ENCODE data around the gene OPCML.

Gene OPCML

DNA sequence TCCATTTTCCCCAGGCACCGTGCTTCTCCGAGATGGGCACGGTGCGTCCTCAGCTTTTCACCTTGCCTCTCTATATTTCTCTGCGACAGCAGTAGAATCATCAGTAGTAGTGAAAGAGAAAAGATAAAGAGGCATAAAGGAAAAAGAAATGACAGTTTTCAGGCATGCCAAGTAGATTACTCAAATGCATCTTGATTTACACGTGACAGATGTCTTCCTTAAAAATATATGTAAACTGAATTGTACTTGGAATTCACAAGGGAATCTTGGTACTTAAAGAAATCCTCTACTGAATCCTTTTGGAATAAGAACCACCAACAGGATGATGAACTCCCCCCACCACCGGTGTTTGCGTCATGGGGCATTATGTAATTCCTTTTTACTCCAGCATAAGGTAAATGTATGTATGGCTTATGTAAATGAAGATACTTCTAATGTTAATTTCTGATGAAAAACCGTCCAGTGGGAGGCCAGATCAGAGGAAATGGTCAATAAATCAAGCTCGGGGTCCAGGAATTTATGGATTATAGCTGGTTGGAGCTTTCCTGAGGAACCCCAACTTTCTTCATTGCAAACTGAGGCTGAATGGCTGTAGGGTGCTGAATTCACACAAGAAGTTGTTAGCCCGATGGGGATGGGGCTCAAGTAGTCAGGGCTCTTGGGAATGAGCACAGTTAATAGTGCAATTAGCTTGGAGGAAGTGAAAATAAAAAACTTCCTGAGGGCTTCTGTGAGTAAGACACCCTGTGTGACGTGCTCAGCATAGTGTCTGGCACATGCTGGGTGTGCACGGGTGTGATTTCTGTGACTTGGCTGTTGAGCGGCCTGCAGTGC, 630.4 kb downstream of the OPCML start:
- DNase-seq, result no peak

DNA sequence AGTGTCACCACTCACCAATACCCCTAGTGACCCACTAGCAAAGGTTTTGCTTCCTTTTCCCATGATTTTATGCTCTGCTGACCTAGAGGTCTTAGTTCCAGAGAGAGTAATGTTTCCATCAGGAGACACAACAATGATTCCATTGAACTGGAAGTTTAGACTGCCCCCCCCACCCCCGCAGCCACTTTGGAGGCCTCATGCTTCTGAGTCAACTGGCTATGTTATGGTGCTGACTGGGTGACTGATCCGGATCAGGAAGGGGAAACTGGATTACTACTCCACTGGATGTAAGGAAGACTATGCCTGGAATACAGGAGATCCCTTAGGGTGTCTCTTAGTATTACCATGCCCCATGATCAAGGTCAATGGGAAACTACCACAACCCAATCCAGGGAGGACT, 633.6 kb downstream of the OPCML start:
- no peak for DNase-seq

DNA sequence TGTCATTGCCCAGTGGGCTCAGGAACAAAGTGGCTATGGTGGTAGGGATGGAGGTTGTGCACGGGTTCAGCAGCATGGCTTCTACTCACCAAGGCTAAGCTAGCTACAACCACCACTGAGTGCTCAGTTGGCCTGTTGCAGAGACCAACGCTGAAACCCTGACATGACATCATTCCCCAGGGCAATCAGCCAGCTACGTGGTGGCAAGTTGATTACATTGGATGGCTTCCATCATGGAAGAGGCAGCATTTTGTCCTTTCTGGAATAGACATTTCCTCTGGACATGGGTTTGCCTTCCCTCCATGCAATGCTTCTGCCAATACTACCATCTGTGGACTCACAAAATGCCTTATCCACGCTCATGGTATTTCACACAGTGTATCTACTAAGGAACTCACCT, 634.3 kb downstream of the OPCML start:
- DNase-seq, result no peak

DNA sequence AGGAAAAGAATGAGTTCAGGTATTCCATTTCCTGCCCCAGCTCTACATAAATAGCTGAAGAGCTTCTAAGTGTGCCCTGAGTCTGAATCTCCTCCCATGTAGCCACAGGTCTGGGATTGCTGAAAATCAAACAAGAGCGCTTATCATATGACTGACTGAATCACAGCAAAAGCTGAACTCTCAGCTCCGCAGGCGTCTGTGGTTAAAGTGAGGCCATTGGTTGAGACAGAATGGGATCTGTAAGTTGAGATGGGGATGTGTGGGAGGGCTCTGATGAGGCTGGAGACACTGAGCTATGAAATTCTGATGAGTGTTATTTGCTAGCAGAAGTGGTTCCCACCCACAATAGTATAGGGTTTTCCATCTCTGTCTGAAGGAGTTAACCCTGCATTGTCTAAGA, 637.0 kb downstream of the OPCML start:
- peak in 2 of 56 donors; percentile 19 to 34 for DNase-seq

DNA sequence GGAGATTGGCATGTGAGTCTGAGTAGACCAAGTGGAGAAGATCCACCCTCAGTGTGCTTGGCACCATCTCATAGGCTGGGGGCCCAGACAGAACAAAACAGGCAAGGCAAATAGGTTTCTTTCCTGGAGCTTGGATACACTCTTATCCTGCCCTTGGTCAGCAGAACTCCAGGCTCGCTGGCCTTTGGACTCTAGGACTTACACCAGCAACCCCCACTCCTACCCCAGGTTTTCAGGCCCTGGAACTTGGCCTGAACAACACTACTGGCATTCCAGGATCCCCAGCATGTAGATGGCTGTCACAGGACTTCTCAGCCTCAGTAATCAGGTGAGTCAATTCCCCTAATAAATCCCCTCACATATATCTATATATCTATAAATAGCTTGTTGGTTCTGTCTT, 637.7 kb downstream of the OPCML start:
- no peak for DNase-seq

DNA sequence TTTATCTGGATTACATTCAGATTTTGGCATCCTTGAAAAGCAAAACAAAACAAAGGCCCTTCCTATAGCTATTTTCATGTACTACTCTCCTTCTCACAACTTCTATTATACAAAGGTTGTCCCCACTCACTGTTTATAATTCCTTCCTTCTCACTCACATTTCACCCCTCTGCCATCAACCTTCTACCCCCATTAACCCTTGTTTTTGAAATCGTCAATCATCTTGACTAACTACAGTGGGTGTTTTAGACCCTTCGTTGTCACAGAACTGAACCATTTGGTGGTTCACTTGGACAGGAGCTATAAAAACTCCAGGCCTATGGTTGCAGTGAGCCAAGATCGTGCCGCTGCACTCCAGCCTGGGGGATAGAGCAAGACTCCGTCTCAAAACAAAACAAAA, 639.4 kb downstream of the OPCML start:
- DNase-seq, result no peak

DNA sequence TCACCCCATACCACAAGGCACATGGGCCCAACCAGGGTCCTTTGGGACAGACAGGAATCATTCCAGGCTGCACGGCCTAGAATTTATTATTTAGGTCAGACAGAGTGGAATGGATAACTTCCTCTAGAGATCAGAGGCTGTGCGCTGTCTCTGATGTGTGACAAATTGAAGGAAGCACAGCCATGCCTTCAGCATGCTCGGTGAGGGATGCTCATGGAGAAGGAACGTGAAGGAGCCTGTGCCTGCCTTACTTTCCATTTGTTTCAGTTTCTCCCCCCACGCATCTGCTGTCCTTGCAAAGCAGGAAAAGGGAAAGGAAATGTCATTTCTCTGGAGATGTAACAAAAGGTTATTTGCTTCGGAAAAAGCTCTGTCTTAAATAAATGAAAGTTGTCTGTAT, 644.1 kb downstream of the OPCML start:
- no peak for DNase-seq

DNA sequence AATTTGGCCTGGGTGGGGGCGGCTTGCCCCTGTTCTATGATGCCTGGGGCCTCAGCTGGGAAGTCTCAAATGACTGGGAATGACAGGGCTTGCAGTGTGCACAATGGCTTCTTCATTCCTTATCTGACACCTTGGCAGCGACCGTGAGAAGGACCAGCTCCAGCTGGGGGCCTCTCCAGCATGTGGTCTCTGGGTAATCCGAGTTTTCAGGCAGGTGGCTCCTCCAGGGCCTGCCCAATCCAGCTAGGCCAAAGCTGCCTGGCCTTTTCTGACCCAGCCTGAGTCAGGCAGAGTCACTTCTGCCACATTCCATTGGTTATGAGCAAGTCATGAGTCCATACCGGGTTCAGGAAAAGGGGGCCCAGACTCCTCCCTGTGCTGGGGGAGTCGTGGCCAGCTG, 646.0 kb downstream of the OPCML start:
- no peak for DNase-seq

DNA sequence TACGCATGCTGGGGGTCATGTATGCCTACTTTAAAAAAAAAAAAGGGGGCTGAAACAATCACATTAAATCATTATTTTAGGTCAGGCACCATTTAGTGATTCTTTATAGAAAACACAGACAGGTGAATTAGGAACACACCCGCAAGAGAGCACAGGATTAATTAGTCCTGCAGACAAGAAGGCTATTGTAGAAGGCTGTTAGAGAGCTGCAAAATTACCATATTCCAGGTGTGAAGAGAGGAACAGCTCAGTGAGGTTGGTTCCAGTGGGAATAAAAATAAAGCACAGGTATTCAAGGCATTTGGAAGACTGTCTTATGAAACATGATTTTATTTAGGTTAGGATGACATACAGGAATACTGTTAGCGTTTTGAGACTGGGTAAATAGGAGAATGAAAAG, 649.1 kb downstream of the OPCML start:
- DNase-seq, result no peak

DNA sequence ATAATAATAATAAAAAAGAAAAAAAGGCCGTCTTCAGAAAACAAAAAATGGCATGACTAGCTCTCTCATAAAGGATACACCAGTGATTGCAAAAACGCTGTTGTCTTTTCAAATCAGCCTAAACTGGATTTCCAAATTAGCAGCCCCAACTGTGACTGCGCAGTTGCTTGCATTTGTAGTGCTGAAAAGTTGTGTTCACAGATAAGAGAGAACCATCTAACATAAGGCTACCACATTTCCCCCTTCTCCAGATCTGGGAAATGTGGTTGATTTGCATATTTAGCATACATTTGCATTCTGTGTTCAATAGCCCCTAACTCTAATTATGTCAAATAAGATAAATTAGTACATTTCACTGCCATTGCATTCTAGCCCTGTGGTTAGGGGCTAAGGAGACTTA, 650.7 kb downstream of the OPCML start:
- DNase-seq, result no peak

DNA sequence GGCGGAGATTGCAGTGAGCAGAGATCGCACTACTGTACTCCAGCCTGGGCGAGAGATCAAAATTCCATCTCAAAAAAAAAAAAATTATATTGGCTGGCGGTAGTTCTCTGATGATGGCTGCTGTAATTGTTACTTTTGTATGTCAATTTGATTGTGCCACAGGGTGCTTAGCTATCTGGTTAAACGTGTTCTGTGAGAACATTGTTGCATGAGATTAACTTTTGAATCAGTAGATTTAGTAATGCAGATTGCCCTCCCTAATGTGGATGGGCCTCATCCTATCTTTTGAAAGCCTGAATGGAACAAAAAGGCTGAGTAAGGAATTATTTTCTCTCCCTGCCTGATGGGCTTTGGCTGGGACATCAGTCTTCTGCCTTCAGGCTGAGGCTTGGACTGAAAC, 654.2 kb downstream of the OPCML start:
- no peak for DNase-seq

DNA sequence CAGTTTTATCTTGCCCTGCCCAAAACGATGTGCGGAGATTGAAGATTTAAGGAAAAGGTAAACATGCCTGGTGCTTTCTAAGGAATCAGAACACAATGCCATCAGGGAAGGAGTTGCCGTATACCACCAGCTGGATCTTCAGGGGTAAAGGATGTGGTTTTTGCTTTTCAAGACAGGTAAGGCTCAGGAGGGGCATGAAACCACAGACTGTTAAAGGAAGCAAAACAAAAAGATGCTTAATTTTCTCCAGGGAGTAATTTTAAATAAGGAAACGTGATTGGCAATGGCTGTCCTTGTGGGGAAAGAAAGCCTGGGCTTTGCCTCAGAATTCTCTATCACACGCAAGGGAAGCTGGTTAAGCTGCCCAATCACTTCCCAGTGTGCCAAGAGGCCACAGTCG, 655.6 kb downstream of the OPCML start:
- no peak for DNase-seq

DNA sequence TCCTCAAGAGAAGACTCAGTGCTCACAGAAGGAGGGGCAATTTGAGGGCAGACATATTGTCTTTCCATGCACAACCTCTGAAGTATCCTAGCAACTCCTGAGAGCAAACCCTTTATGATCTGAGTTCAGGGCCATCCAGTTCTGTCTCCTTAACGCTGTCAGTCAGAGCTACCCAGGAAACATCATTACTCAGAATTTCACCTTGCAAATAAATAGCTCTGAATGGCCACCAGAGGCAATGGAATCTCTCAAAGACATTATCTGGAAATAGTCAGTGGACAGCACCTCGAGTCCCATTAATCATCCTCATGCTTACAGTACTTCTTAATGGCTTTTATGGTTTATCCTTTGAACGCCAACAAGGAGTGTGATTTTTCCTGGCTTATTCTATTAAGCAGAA, 656.1 kb downstream of the OPCML start:
- no peak for DNase-seq

DNA sequence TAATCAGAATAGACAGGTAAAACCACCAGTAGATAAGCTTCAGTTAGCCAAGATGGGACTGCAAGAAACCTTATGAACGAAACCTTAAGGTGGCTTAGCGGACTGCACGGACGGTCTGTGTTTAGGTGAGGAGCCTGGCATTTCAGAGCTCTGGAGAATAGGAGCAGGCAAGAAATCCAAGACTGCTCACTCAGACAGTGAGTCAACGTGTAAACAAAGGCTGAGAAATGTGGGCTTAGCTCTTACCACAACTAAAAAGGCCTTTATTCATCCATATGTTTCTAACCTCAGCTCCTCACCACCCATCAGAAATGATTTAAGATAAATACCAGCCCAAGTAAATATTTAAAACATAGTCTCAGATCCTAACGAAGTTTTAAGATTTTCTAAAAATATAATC, 657.7 kb downstream of the OPCML start:
- DNase-seq, result peak in 1 of 56 donors; percentile 17

DNA sequence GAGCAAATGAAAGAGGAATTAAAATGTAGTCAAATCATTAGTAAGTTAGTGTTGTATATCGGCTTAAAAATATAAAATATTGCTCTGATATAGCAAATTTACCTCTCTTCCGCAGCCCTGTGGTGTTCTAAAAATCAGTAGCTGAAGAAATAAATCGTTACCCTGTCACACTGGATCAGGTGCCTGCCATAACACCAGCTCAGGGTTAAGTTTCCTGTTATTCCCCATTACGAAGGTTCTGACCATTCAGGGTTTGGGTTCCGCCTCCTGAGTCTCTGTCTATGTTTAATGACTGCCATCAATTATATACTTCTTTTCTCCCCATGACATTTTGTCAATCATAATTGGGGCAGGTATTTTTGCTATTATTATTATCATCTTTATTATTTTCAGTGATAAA, 658.5 kb downstream of the OPCML start:
- no peak for DNase-seq

DNA sequence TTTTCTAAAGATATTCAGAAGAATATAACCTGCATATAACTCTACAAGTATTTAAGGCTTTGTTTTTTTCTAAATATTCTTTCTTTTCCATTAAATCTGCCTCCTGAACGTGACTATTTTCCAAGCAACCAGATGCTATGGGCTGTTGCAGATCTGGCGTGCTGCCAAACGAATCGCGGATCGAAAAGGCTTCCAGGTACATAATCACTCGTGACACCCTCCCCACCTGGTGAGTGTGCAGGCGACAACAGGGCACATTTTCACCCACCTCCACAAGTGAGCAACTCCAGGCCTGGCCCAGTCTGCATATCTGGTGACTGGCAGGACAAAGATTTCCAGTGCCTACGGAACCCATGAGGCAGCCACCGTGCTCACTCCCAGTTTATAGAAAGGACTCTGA, 660.1 kb downstream of the OPCML start:
- DNase-seq, result peak in 1 of 56 donors; percentile 24

DNA sequence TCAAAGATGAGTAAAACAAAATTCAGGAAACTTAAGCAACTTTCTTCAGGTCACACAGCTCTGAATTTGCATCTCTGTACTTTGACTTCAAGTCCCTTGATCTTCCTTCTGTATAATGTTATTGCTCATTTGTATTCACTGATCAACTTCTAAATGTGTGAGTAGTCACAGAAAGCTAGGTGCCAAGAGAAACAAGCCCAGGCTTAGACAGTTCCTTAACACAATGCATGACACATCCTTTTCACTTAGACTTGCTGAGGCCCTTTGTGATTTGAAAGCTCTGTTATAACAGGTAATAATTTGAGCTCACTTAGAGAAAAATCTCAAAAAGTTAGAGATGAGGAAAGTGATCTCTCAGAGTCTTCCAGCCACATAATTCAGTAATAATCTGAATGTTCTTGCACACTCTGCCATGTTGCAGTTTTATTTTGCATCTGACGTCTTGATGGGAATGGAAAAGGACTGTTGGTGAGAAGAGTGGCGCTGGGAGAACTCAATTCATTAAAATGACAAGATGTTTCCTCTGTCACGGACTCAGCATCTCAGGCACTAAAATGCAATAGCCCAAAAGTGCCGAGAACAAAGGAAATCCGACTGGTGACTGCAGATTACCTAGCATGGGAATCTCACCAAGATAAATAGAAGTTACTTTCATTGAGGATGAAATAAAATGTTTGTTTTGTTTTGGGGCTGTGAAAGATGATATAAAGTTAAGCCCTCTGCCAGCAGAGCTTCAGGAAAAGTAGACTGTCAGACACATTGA, 665.3 kb downstream of the OPCML start:
- DNase-seq, result no peak

DNA sequence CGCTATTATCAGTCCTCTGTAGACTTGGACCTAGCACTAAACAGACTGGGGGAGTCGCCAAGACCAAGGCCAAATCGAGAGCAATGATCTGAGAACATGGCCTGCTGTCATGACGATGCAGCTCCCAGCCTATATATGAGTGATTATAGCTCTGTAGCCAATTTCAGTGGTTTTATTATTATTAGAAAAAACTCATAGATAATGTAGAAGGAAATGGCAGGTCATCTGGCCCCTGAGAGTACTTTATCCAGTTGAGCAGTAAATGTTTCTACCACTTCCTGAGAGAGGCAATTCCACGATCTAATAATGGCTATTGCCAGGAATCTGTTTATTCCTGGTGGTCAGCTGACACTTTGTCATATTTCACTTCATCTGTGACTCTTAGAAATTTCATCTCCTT, 666.7 kb downstream of the OPCML start:
- DNase-seq, result no peak

DNA sequence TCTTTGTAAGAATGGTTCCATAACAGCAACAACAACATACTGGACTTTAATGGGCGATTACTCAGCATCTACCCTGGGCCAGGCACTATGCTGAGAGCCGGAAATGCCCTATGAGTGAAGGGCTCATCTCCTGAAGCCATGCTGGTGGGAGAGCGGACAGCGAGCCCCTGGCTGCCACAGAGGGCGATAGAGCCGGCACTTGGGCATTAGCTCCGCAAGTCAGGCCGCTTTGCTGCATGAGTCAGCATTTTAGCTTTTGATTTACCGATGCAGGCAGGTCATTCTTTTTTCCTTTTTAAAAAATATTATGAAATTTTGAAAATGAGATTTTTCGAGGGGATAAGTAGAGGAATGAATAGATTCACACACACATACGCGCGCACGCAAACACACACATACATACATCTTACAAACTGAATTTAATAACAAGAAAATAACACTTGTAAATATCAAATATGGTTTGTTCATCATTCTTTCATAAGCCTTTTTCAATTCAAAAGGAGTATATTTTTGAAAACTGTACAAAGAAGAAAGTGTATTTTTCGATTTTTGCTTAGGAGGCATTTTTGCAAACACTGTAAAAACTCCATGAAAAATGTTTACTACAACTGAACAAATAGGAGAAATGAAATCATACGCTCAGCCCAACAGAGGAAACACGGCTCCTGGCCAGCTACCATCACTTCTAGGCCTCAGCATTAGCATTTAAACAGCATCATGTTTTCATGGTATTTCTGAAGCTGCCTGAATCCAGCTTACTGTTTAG, 667.3 kb downstream of the OPCML start:
- DNase-seq, result no peak

DNA sequence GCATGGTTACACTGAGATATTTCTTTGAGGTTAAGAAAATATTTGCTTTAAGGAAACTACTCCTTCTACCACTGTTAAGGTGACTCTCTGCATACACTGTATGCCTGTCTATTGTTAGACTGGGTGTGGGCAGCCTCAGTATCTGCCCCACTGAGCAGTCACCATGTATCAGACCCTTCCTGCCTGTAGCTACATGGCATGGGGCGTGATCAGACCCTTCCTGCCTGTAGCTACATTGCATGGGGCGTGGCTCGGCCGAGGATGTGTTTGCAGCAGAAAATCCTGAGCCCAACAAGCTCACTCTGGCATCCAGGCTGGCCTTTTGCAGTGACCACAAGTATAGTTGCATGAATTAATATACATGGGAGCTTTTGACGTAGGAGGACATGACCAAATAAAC, 669.4 kb downstream of the OPCML start:
- DNase-seq, result no peak

DNA sequence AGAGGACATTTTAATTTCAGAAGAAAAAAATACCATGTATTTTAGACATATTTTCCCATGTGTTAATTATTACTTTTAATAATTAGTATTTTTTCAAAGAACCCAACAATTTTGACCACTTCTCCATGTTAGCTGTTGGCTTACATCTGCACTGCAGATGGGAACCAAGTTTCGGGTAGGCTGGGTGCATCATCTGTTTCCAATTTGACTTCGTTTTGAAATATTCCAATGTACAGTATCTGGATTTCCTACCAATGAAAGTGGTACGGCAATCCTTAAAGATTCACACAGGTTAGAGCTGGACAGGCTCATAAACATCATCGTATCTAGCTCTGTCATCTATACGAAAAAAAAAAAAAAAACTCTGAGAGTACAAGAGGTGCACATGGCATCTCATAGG, 670.2 kb downstream of the OPCML start:
- DNase-seq, result no peak

DNA sequence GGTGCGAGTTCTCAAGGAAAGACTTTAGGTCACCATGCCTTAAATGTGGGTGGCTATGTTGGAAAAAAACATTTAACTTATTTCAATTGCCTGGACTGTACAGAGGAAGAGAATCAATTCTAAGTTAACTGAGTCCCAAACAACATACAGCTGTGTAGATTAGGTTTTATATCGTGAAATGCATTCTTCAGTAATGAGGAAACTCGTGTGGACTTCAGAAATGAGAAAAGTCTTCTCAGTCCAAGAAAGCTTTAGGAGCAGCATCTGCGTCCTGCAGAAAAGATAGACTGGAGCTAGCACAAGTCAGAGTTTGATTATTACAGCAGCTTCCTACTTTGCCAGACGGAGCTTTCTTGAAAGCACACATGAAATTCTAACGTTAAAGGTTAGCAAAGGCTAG, 673.0 kb downstream of the OPCML start:
- DNase-seq, result no peak
